LoVo (cell line): Measurements from ENCODE around the gene OR7A10.
"Not testable (repeated sequence)": the region's sequence is repeated elsewhere in the genome, so short reads cannot be mapped to it uniquely, and the experiment has no call there.

Source experiments
- DNase-seq: peaks from one replicate; pipeline ENCODE4 v3.0.0-alpha.2; 2016; ENCODE audit warnings: low spot score

The OR7A10 gene

DNA sequence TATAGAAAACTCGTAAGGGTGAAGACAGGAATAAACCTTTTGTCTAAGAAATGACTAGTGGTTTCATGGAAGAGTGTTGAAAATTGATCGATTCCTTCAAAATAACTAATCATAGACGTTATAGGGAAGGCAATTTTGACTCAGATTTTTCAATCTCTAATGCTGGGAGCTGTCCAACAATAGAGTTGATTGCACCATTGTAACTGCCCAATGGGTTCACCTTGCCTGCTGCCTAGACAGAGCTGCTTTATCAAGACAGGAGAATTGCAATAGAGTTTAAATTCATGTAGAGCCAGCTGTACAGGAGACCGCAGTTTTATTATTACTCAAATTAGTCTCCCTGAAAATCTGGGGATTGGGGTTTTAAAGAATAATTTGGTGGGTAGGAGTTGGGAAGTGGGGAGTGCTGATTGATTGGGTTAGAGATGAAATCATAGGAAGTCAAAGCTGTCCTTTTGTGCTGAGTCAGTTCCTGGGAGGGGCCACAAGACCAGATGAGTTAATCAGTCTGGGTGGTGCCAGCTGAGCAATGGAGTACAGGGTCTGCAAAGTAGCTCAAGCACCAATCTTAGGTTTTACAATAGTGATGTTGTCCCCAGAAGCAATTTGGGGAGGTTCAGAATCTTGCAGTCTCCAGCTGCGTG is 53.5 kb downstream of the OR7A10 start:
- DNase-seq, result no peak

DNA sequence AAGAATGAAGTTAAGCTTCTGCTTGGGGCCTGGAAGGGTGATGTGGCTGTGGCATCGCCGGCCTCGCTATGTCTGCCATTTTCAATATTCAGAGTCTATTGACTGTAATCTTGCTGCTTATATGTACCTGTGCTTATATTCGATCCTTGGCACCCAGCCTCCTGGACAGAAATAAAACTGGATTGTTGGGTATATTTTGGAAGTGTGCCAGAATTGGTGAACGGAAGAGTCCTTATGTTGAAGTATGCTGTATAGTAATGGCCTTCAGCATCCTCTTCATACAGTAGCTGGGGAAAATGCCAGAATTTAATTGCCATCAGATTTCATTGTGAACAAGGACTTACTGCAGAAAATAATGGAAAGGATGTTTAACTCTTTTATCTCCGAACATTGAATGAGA is 56.5 kb downstream of the OR7A10 start:
- DNase-seq, result not testable (repeated sequence)
